Spleen (tissue), 7 donors: ENCODE results near the gene CRACDL.

Experiments used
- CTCF ChIP-seq, 11 experiments: fragments of 200-600 bp in 7 of 11; fragments of 450-650 bp in 4 of 11; sonication (generic) in 4 of 11; IDR thresholded peaks in 8 of 11; conservative IDR thresholded peaks in 3 of 11; 1 replicate in 7 of 11; 2 replicates in 4 of 11; pipeline versions ENCODE4 v1.4.0 to v1.8.0; 2016 to 2021; ENCODE audit warnings: antibody characterized with exemption in 11 of 11, inconsistent platforms in 4 of 11, mild to moderate bottlenecking in 1 of 11
- POLR2AphosphoS5 ChIP-seq, 3 donors: sonication (generic); formaldehyde crosslinking; IDR thresholded peaks; one replicate each; pipeline ENCODE4 v1.5.1; 2017; ENCODE audit warnings: antibody characterized with exemption in 3 of 3
- donor health status: DM: no; HTN: no; CAD: no; lungs with moderate emphysema.
- donor health status: DM: no; HTN: no; CAD: no.
- donor health status: DM: no; HTN: no; CAD: no.

DNA sequence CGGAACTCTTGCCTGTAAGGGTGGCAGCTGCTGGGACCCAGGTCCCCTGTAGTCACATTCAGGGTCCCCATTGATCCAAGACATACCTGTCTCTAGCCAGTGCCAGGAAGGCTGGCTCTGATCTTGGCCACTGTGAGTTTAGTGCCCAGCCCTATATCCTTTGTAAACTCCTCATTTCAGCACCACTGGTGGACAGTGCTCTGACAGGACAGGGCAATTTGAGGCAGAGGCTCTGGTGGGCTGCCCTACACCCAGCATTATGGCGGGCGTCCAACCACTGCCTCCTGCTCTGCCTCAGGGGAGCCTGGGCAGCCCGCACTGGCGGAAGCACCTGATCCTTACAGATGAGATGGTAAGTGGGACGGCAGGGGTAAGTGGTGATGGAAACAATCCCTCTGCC, 149.8 kb downstream of the CRACDL start:
- TF ChIP-seq CTCF (IDR thresholded peaks at IDR 0.05 in 8 of 11, conservative IDR thresholded peaks at IDR 0.05 in 3 of 11) (no peak), POLR2AphosphoS5 (IDR thresholded peaks at IDR 0.05) (no peak)
